Activated CD4-positive, alpha-beta T cell treated with anti-CD3 and anti-CD28 coated beads for 1 hour (primary cell): ENCODE results near the gene ATRNL1.
"Not testable (repeated sequence)": the region's sequence is repeated elsewhere in the genome, so short reads cannot be mapped to it uniquely, and the experiment has no call there.

Source experiments
- DNase-seq: peaks from one replicate; pipeline ENCODE4 v3.0.0-alpha.2; 2020

Gene ATRNL1

GRCh38 chr10:115638246-115638645 lies 545.1 kb downstream of the ATRNL1 start:
- no peak for DNase-seq

GRCh38 chr10:115649217-115649616 lies 556.1 kb downstream of the ATRNL1 start:
- no peak for DNase-seq

- DNase-seq: no peak
Observed at GRCh38 chr10:115653473-115653872, 560.3 kb downstream of the ATRNL1 start.

GRCh38 chr10:115654961-115655360 lies 561.8 kb downstream of the ATRNL1 start:
- DNase-seq: no peak

DNA sequence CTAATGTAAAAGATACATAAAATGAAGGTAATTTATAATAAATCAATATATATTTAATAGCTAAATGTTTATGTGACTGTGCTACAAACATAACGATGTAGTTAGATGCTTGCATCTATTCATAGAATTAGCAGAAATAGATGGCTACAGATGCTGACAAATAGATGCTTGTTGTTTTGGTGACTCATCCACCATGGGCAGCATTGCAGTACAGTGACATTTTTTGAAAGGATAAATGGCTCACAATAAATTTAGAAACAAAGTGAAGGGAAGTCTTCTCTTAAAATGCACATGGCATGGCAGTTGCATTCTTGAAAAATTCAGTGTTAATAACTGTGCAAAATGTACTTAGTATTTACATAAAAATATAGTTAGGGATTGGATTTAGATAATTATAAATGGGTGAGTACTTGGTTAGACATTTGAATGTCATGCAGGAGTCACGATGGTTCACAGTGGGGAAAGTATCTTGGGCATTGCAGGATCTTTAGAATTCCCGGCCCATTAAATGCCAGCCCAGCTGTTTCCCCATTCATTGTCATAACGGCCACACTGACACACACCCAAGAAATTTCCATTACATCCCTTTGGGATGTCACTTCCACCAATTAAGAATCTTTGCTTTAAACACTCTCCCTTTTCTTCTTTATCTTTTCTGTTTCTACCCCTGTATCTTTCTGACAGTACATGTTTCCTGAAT lies 564.1 kb downstream of the ATRNL1 start:
- no peak for DNase-seq

- DNase-seq: no peak
Observed at GRCh38 chr10:115659616-115660015, 566.5 kb downstream of the ATRNL1 start.

GRCh38 chr10:115660391-115660790 lies 567.2 kb downstream of the ATRNL1 start:
- DNase-seq: no peak

- DNase-seq: no peak
Observed at GRCh38 chr10:115662422-115662821, 569.3 kb downstream of the ATRNL1 start.

GRCh38 chr10:115665549-115665948 lies 572.4 kb downstream of the ATRNL1 start:
- no peak for DNase-seq

- DNase-seq: no peak
Observed at GRCh38 chr10:115674496-115674895, 581.3 kb downstream of the ATRNL1 start.

- no peak for DNase-seq
Observed at GRCh38 chr10:115696747-115697146, 603.6 kb downstream of the ATRNL1 start.

- no peak for DNase-seq
Observed at GRCh38 chr10:115706026-115706425, 612.9 kb downstream of the ATRNL1 start.

DNA sequence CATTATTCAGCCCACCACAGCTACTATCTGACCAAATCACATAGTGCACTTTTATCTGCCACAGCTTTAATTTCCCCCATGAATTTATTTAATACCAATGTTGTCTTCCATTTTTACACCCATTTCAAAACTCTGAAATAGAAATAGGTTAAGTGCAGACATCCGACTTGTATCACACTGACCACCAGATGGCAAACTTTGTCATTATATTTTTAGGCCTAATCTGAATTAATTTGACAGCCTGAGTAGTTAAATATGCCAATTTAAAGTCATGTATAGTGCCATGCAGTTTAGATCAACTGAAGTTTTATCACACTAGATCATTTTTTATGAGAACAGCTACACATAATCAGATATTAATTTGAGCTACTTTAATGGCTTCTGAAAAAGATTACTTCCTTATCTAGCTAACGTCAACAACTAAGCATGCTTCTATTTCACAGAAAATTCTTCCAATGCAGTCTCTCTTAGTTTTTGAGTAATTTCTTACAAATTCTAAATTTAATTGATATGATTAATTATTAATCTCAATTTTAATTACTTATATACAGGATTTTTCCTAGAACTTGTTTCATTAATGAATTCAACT lies 613.4 kb downstream of the ATRNL1 start:
- no peak for DNase-seq

DNA sequence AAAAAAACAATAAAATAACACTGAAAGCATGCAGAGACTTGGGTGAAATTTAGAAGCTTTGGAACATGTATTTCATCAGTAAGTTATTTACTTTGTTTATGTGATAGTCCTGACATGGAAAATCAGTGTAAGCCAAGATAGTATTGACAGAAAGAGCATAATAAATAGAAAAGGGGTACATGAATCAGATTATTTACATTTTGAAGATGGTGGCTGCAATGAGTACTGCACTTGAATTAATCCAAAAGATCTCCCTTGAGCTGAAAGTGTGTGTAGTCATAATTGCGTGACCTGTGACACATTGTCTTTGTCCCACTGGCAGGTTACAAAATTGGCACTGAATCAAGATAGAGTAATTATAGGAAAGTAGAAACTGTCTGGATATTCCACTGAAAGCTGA lies 617.0 kb downstream of the ATRNL1 start:
- no peak for DNase-seq

GRCh38 chr10:115711306-115711705 lies 618.1 kb downstream of the ATRNL1 start:
- DNase-seq: no peak

GRCh38 chr10:115720121-115720520 lies 627.0 kb downstream of the ATRNL1 start:
- DNase-seq: no peak

- no peak for DNase-seq
Observed at GRCh38 chr10:115727129-115727528, 634.0 kb downstream of the ATRNL1 start.

GRCh38 chr10:115744089-115744488 lies 650.9 kb downstream of the ATRNL1 start:
- DNase-seq: no peak

- DNase-seq: no peak
Observed at GRCh38 chr10:115745943-115746342, 652.8 kb downstream of the ATRNL1 start.

- DNase-seq: no peak
Observed at GRCh38 chr10:115747811-115748210, 654.6 kb downstream of the ATRNL1 start.

GRCh38 chr10:115758488-115758887 lies 665.3 kb downstream of the ATRNL1 start:
- not testable (repeated sequence) for DNase-seq

DNA sequence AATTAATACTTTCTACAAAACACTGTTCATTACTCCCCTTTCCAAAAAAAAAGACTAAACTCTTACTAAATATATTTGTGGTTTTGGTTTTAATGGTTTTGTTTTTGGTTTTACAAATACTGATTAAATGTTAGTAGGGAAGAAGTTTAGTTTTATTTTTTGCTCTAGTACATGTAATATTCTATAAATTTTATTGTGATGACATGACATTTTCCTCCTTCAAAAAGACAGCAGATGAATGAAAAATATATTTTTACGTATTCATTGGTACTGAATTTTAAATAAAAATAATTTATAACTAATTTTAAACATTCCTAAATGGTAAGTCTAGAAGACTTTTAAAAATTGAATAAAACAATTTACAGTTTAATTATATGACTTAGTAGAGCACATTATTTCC lies 667.0 kb downstream of the ATRNL1 start:
- DNase-seq: no peak

DNA sequence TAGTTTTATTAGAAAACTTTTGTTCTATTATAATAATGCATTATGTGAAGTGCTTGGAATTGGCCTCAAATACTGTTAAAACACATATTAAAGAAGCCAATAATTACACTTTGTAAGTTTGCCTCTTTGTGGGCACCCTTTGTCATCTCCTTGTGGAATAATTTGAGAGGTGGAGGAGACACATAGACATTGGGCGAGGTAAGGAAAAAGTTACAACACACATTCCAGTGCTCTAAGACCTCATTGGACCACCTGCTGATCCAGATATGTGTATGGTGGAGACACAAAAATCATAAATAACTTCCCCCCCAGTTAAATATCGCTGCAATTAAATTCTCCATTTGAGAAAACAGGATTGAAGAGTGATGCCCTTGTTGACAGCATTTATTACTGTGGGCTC lies 668.0 kb downstream of the ATRNL1 start:
- DNase-seq: no peak

DNA sequence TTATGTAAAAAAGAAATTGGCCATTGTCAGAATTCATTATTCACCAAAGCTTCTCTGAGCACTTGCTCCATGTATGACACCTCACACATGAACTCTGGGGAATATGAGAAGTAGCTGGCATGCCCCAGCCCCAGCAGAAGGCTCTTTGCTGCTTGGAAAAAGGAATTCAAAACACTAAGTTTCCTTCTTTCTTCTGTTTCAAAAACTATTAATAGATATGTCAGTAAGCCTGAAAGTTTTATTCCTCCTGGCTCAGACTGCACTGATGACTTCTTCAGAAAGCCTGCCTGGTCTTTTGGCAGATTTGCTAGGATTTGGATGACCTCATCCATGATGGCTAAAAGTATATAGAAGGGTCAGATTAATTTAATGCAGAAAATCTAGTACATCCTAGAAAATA lies 668.9 kb downstream of the ATRNL1 start:
- no peak for DNase-seq

GRCh38 chr10:115771755-115772154 lies 678.6 kb downstream of the ATRNL1 start:
- no peak for DNase-seq
